WI38 (cell line): ENCODE results near the gene SEMA6A.

ENCODE experiments used
- H3K4me3 ChIP-seq: 2 replicates; pipeline ENCODE4 v1.5.1; 2011; ENCODE audit warnings: low read depth, mild to moderate bottlenecking, control low read depth, low read length
- CTCF ChIP-seq: IDR thresholded peaks from 2 replicates; pipeline ENCODE4 v1.5.1; 2012; ENCODE audit warnings: low read depth, mild to moderate bottlenecking, control low read depth, low read length

Gene SEMA6A

GRCh38 chr5:116444373-116445295 is 130.0 kb downstream of the SEMA6A start:
- TF ChIP-seq CTCF, result no peak
- H3K4me3 ChIP-seq, result no peak overlapping the region

- no peak for TF ChIP-seq CTCF
- no peak overlapping the region for H3K4me3 ChIP-seq
Observed at GRCh38 chr5:116442931-116443551, 131.6 kb downstream of the SEMA6A start.

- no peak overlapping the region for H3K4me3 ChIP-seq
- no peak for TF ChIP-seq CTCF
Observed at GRCh38 chr5:116442095-116442534, 132.5 kb downstream of the SEMA6A start.

GRCh38 chr5:116441223-116441622 is 133.4 kb downstream of the SEMA6A start:
- TF ChIP-seq CTCF, result no peak
- no peak overlapping the region for H3K4me3 ChIP-seq

- no peak for TF ChIP-seq CTCF
- H3K4me3 ChIP-seq, result no peak overlapping the region
Observed at GRCh38 chr5:116440457-116441001, 134.1 kb downstream of the SEMA6A start.

- H3K4me3 ChIP-seq, result no peak overlapping the region
- no peak for TF ChIP-seq CTCF
Observed at GRCh38 chr5:116439905-116440304, 134.7 kb downstream of the SEMA6A start.
